Naive thymus-derived CD4-positive, alpha-beta T cell (primary cell): ENCODE measurements around the gene KCNK6. TPM values are rescaled to one million over a fixed set of nuclear protein-coding genes. Genes with fewer than 3 reads are reported as not detected.

Source experiments
- ATAC-seq: fragments of 150-1000 bp; cut with Tn5 transposase; 2 replicates; pipeline ENCODE4 v1.10.0; 2021; ENCODE audit warnings: mild to moderate bottlenecking, moderate library complexity
- CTCF ChIA-PET: fragments of 350-600 bp; sonication (Branson Sonifier 250); formaldehyde crosslinking; loops from one replicate; lab custom pipeline; 2021; ENCODE audit warnings: antibody characterized with exemption; lab: Charles Lee
- POLR2A ChIA-PET: fragments of 350-600 bp; sonication (Branson Sonifier 250); formaldehyde crosslinking; loops from one replicate; lab custom pipeline; 2021; ENCODE audit warnings: antibody characterized with exemption, inconsistent platforms; lab: Charles Lee
- DNase-seq, 9 donors: peaks; one replicate each; pipeline versions ENCODE4 v3.0.0 to v3.0.0-alpha.2; 2020 to 2022; ENCODE audit warnings: mixed read lengths in 1 of 9
- H3K27ac ChIP-seq: one replicate; pipeline ENCODE4 v1.7.0; 2013; ENCODE audit warnings: mild to moderate bottlenecking, low read depth, low read length, moderate library complexity
- H3K27me3 ChIP-seq, 2 donors: one replicate each; pipeline ENCODE4 v1.7.0; 2013; ENCODE audit warnings: low read length in 2 of 2, mild to moderate bottlenecking in 2 of 2, moderate library complexity in 2 of 2; ENCODE audit not compliant: control insufficient read depth in 2 of 2, insufficient read depth in 2 of 2
- H3K36me3 ChIP-seq, 3 experiments: 1 replicate in 2 of 3; 2 replicates in 1 of 3; pipeline ENCODE4 v1.7.0; 2013; ENCODE audit warnings: low read length in 3 of 3, mild to moderate bottlenecking in 3 of 3, moderate library complexity in 1 of 3; ENCODE audit not compliant: insufficient read depth in 3 of 3, control insufficient read depth in 2 of 3
- H3K4me1 ChIP-seq, 2 donors: one replicate each; pipeline ENCODE4 v1.7.0; 2013; ENCODE audit warnings: low read length in 2 of 2, mild to moderate bottlenecking in 2 of 2, moderate library complexity in 1 of 2; ENCODE audit not compliant: control insufficient read depth in 2 of 2, insufficient read depth in 2 of 2
- H3K4me3 ChIP-seq: 2 replicates; pipeline ENCODE4 v1.7.0; 2013; ENCODE audit warnings: mild to moderate bottlenecking, low read length
- H3K9me3 ChIP-seq, 3 experiments: 1 replicate in 2 of 3; 2 replicates in 1 of 3; pipeline ENCODE4 v1.7.0; 2013; ENCODE audit warnings: low read length in 3 of 3; ENCODE audit not compliant: control insufficient read depth in 2 of 3
- H3K27ac Mint-ChIP-seq, 9 donors: one replicate each; pipeline ENCODE4 v1.8.0; 2020 to 2022; ENCODE audit warnings: mixed read lengths in 9 of 9, mild to moderate bottlenecking in 8 of 9, moderate library complexity in 5 of 9, inconsistent platforms in 2 of 9
- H3K27me3 Mint-ChIP-seq, 5 donors: one replicate each; pipeline ENCODE4 v1.8.0; 2021 to 2022; ENCODE audit warnings: mixed read lengths in 5 of 5, mild to moderate bottlenecking in 1 of 5
- H3K36me3 Mint-ChIP-seq, 5 donors: one replicate each; pipeline ENCODE4 v1.8.0; 2020 to 2022; ENCODE audit warnings: mixed read lengths in 5 of 5, mild to moderate bottlenecking in 3 of 5, inconsistent platforms in 1 of 5
- H3K4me1 Mint-ChIP-seq, 7 donors: one replicate each; pipeline ENCODE4 v1.8.0; 2020 to 2022; ENCODE audit warnings: mixed read lengths in 7 of 7, mild to moderate bottlenecking in 3 of 7, inconsistent platforms in 1 of 7
- H3K4me3 Mint-ChIP-seq, 10 donors: one replicate each; pipeline ENCODE4 v1.8.0; 2020 to 2022; ENCODE audit warnings: mild to moderate bottlenecking in 10 of 10, mixed read lengths in 10 of 10, moderate library complexity in 6 of 10, inconsistent platforms in 2 of 10
- H3K9me3 Mint-ChIP-seq, 11 donors: one replicate each; pipeline ENCODE4 v1.8.0; 2020 to 2022; ENCODE audit warnings: mixed read lengths in 11 of 11, mild to moderate bottlenecking in 4 of 11, inconsistent platforms in 1 of 11, moderate library complexity in 1 of 11
- intact Hi-C, 2 donors: fragments of 100-400 bp; cut with micrococcal nuclease; formaldehyde crosslinking; loops; one replicate each; pipeline ENCODE4 v1.15.1; 2023
- polyA plus RNA-seq, 2 donors: library from polyadenylated mRNA; unstranded; fragments of 300-500 nt; fragmentation: Illumina TruSeq; gene quantifications; one replicate each; pipeline ENCODE4 v1.2.3, GENCODE V29; 2021
- total RNA-seq, 6 experiments: library from RNA in 5 of 6; stranded (reverse) in 5 of 6; gene quantifications; 1 replicate in 5 of 6; 2 replicates in 1 of 6; pipeline ENCODE4 v1.2.3 and lab custom pipeline; 2021 to 2026

KCNK6 gene
- total and polyA plus RNA-seq, 7 experiments from 2014 or later = 1.8 to 19.9 (median 9.2) TPM

DNA sequence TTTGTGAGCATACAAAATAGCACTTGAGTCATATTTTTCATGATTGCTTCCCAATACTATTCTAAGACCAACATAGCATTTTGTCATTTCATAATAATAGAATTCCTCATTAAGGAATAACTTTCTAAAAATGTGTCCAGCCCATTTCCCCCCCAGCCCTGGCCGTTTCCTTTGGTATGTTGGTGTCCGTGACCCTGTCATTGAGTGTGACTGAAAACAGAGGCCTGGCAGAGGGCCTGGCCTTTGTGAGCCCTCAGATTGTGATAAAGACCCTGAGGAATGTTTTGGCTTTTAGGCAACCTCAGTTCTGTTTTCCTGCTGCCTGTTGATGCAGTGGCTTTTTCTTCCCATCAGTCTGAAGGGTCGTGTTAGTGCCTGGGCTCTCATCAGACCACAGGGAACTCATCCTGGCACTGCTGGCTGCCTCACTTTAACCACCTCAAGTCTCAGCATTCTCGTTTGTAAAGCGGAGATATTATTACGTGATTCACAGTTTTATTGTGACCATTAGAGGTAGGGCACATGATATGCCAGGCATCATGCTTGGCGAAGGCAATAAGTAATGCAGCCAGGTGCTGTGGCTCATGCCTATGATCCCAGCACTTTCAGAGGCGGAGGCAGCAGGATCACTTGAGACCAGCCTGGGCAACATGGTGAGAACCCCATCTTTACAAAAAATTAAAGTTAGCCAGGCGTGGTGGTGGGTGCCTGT, 41.5 kb upstream of the KCNK6 start:
- peaks cover 8 to 23% (median 13%) of the 10 kb centered on the region in 7 donors for H3K4me1 Mint-ChIP-seq

DNA sequence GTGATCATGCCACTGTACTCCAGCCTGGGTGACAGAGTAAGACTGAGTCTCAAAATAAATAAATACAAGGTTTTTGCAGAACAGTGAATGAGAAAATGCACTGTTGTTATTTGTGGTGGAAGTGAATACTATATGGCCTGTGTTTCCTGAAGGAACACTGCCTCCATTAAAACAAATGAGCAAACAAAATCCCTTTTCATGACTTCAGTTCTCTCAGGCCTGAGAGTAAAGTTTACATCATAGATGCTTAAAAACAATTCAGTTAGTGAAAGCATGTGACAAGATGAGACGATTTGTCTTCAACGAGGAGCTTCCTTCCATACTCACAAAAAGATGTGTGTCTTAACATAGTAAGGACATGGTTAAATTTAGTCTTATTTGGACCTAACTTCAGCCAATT, 40.9 kb upstream of the KCNK6 start:
- Histone ChIP-seq H3K36me3 (no peaks in the 10 kb centered on the region), H3K9me3 (no peaks in the 10 kb centered on the region), H3K4me1 (no peaks in the 10 kb centered on the region), H3K27me3 (no peaks in the 10 kb centered on the region), H3K4me3 (no peak overlapping the region), H3K27ac (no peak overlapping the region)
- no peak for DNase-seq
- no peaks in the 10 kb centered on the region for H3K27me3 Mint-ChIP-seq
- no peaks in the 10 kb centered on the region for H3K9me3 Mint-ChIP-seq
- peaks cover 8 to 21% (median 12%) of the 10 kb centered on the region in 7 donors for H3K4me1 Mint-ChIP-seq
- ChIA-PET CTCF (no interaction called here), POLR2A (no interaction called here)
- intact Hi-C loops = no loop called here
- H3K27ac Mint-ChIP-seq = no peak overlapping the region
- no peak for ATAC-seq
- peaks cover 0 to under 1% (median 0%) of the 10 kb centered on the region in 5 donors for H3K36me3 Mint-ChIP-seq
- no peak overlapping the region for H3K4me3 Mint-ChIP-seq

More for the DNA sequence above, 41.5 kb upstream of the KCNK6 start:
- Histone ChIP-seq H3K4me3 (no peak overlapping the region), H3K9me3 (no peaks in the 10 kb centered on the region), H3K27me3 (no peaks in the 10 kb centered on the region), H3K27ac (no peak overlapping the region), H3K36me3 (no peaks in the 10 kb centered on the region), H3K4me1 (no peaks in the 10 kb centered on the region)
- CTCF ChIA-PET = no interaction called here
- H3K27me3 Mint-ChIP-seq = no peaks in the 10 kb centered on the region
- H3K27ac Mint-ChIP-seq = no peak overlapping the region
- H3K4me3 Mint-ChIP-seq = no peak overlapping the region
- intact Hi-C loops = no loop called here
- no peaks in the 10 kb centered on the region for H3K9me3 Mint-ChIP-seq
- DNase-seq (no peak), ATAC-seq (no peak)
- POLR2A ChIA-PET = no interaction called here
- H3K36me3 Mint-ChIP-seq = peaks cover 0 to 5% (median 0%) of the 10 kb centered on the region in 5 donors

DNA sequence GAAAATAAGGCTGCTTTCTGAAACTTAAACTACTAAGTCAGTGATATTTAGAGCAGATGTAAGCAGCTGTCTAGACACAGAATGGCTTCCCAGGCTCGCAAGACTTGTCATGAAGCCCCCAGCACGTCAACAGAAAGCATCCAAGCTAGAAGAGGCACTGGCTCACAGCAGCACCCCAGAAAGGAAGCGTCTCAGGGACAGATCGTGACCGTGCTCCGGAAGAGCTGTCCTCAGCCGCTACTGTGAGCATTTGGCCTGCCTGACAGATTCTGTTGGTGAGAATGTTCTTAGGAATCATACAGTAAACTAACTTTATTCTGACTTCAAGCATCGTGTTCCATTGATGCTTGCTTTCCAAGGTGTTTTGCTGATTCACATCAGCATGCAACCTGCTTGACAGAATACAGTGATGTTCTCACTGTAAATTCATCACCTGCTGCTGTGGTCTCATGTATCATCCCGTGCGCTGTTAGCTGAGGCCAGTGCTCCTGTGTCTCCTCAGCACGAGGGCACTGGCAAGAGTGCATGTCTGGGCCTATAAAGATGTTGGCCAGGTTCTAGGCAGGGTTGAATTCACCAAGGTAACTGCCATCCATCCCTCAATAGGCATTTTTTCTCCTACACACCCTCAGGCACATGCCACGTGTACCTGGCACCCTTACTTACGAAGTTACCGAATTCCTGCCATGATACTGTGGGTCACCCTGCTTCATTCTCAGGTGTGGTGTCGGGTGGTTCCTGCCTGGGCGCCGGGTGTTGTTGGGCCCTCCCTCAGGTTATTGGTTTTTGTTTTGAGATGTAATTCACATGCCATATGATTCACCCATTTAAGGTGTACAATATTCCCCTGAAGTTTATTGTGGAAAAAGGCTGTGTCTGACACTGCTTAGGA, 39.4 kb upstream of the KCNK6 start:
- H3K9me3 Mint-ChIP-seq = no peaks in the 10 kb centered on the region
- H3K36me3 Mint-ChIP-seq = peaks cover 0 to 4% (median 0%) of the 10 kb centered on the region in 5 donors
- CTCF ChIA-PET = interaction anchor here (1.5 kb wide), 1 partner anchor 94 kb away, joined by 3 read pairs; the partner anchor contains the start of gene PSMD8
- POLR2A ChIA-PET = interaction anchor here (0.6 kb wide), 1 partner anchor 379 kb away, joined by 3 read pairs; no protein-coding TSS in a partner anchor
- Histone ChIP-seq H3K4me1 (no peaks in the 10 kb centered on the region), H3K36me3 (peaks cover 0 to 5% (median 0%) of the 10 kb centered on the region in 3 experiments), H3K27me3 (no peaks in the 10 kb centered on the region), H3K27ac (no peak overlapping the region), H3K4me3 (no peak overlapping the region), H3K9me3 (no peaks in the 10 kb centered on the region)
- peak overlapping the region in 5 of 9 donors; percentile 10 to 49 (median 33) for H3K27ac Mint-ChIP-seq
- ATAC-seq (no peak), DNase-seq (no peak)
- H3K4me3 Mint-ChIP-seq = no peak overlapping the region
- no peaks in the 10 kb centered on the region for H3K27me3 Mint-ChIP-seq
- peaks cover 8 to 24% (median 12%) of the 10 kb centered on the region in 7 donors for H3K4me1 Mint-ChIP-seq
- intact Hi-C loops = no loop called here

- no peaks in the 10 kb centered on the region for H3K27me3 Mint-ChIP-seq
- H3K4me1 Mint-ChIP-seq = peaks cover 7 to 24% (median 12%) of the 10 kb centered on the region in 7 donors
- H3K27ac Mint-ChIP-seq = peak overlapping the region in 7 of 9 donors; percentile 1 to 86 (median 68)
- peaks cover 0 to 6% (median 0%) of the 10 kb centered on the region in 3 experiments for H3K36me3 ChIP-seq
- DNase-seq (peak in 1 of 9 donors; percentile 13), ATAC-seq (peak; percentile 82)
- H3K27ac ChIP-seq = no peak overlapping the region
- H3K27me3 ChIP-seq = no peaks in the 10 kb centered on the region
- intact Hi-C loops = no loop called here
- no peaks in the 10 kb centered on the region for H3K9me3 ChIP-seq
- no peaks in the 10 kb centered on the region for H3K9me3 Mint-ChIP-seq
- H3K4me3 Mint-ChIP-seq = peak overlapping the region in 2 of 10 donors; percentile 18 to 37
- no peaks in the 10 kb centered on the region for H3K4me1 ChIP-seq
- ChIA-PET CTCF (interaction anchor here (0.6 to 1.5 kb wide), 2 partner anchors 38 to 92 kb away, joined by 3 to 4 read pairs; partner anchors contain the start of gene PSMD8), POLR2A (no interaction called here)
- H3K36me3 Mint-ChIP-seq = peaks cover 0 to 15% (median 3%) of the 10 kb centered on the region in 5 donors
- H3K4me3 ChIP-seq = no peak overlapping the region
Observed at GRCh38 chr19:38281811-38282566, 37.7 kb upstream of the KCNK6 start.

GRCh38 chr19:38283271-38283670, 36.4 kb upstream of the KCNK6 start:
- no peak overlapping the region for H3K27ac Mint-ChIP-seq
- POLR2A ChIA-PET = no interaction called here
- H3K9me3 ChIP-seq = no peaks in the 10 kb centered on the region

DNA sequence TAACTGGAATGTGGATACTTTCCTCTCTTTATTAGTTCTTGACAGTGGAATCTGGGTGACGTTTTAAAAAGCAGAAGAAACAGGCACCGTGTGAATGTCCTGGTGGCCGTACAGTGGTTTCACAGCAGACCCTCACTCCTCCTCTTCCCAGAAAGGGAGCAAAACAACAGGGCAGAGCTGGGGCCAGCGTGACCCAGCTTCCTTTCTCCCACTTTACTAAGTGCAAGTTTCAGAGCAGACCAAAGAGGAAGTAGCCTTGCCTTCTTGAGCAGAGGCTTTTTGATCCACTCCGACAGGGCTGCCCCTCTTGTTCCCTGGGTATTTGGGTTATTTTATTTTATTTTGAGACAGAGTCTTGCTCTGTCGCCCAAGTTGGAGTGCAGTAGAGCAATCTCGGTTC, 35.2 kb upstream of the KCNK6 start:
- peak overlapping the region in 1 of 9 donors; percentile 43 for H3K27ac Mint-ChIP-seq
- no peak for ATAC-seq
- CTCF ChIA-PET = no interaction called here

More at GRCh38 chr19:38283271-38283670, 36.4 kb upstream of the KCNK6 start:
- no peak overlapping the region for H3K4me3 ChIP-seq
- H3K4me3 Mint-ChIP-seq = no peak overlapping the region
- H3K4me1 ChIP-seq = no peaks in the 10 kb centered on the region
- intact Hi-C loops = no loop called here
- peaks cover 0 to 16% (median 0%) of the 10 kb centered on the region in 3 experiments for H3K36me3 ChIP-seq
- CTCF ChIA-PET = interaction anchor here (0.6 kb wide), 1 partner anchor 1208 kb away, joined by 3 read pairs; no protein-coding TSS in a partner anchor
- H3K36me3 Mint-ChIP-seq = peaks cover 0 to 18% (median 7%) of the 10 kb centered on the region in 5 donors
- no peaks in the 10 kb centered on the region for H3K27me3 ChIP-seq
- no peaks in the 10 kb centered on the region for H3K9me3 Mint-ChIP-seq
- H3K4me1 Mint-ChIP-seq = peaks cover 7 to 24% (median 12%) of the 10 kb centered on the region in 7 donors
- DNase-seq (no peak), ATAC-seq (no peak)
- H3K27ac ChIP-seq = no peak overlapping the region
- no peaks in the 10 kb centered on the region for H3K27me3 Mint-ChIP-seq

More for the DNA sequence above, 35.2 kb upstream of the KCNK6 start:
- Histone ChIP-seq H3K9me3 (no peaks in the 10 kb centered on the region), H3K4me3 (no peak overlapping the region), H3K4me1 (no peaks in the 10 kb centered on the region), H3K27ac (no peak overlapping the region), H3K27me3 (no peaks in the 10 kb centered on the region), H3K36me3 (peaks cover 0 to 26% (median 4%) of the 10 kb centered on the region in 3 experiments)
- peaks cover 7 to 24% (median 12%) of the 10 kb centered on the region in 7 donors for H3K4me1 Mint-ChIP-seq
- intact Hi-C loops = no loop called here
- POLR2A ChIA-PET = no interaction called here
- peaks cover 0 to 23% (median 7%) of the 10 kb centered on the region in 5 donors for H3K36me3 Mint-ChIP-seq
- DNase-seq = no peak
- H3K27me3 Mint-ChIP-seq = no peaks in the 10 kb centered on the region
- no peak overlapping the region for H3K4me3 Mint-ChIP-seq
- H3K9me3 Mint-ChIP-seq = no peaks in the 10 kb centered on the region
